A549 (cell line): Measurements from ENCODE around the gene RTEL1. TPM values are rescaled to one million over a fixed set of nuclear protein-coding genes. Genes with fewer than 3 reads are reported as not detected.
A peak's percentile ranks its signal among the peaks of the same experiment; 100 is the strongest.

Experiments
- ATAC-seq, 2 experiments: fragments of 200-7000 bp in 1 of 2; fragments of >200 bp in 1 of 2; cut with Nextera tagmentation in 1 of 2; cut with Tn5 transposase in 1 of 2; 3 replicates each; pipeline versions ENCODE4 v1.8.0 to v1.9.1; 2018 to 2020; ENCODE audit warnings: mild to moderate bottlenecking in 1 of 2, moderate library complexity in 1 of 2
- CTCF ChIA-PET: fragments of 300-600 bp; sonication (Branson Sonifier 250); formaldehyde crosslinking; extraction: SDS; loops from one replicate; lab custom pipeline; 2021; ENCODE audit warnings: antibody characterized with exemption, inconsistent platforms; lab: Yijun Ruan, JAX
- POLR2A ChIA-PET: fragments of 350-600 bp; formaldehyde crosslinking; extraction: SDS; loops from one replicate; lab custom pipeline; 2021; ENCODE audit warnings: antibody characterized with exemption, inconsistent platforms; lab: Yijun Ruan, JAX
- DNase-seq, 2 experiments: peaks; one replicate each; pipeline versions ENCODE4 v3.0.0 to v3.0.0-alpha.2; 2011 to 2016; ENCODE audit warnings: low read depth in 1 of 2, low spot score in 1 of 2
- FAIRE-seq: peaks from 2 replicates; lab custom pipeline; 2011; peaks lifted over from hg19 to GRCh38; lab: Jason Lieb, UNC
- H3K27ac ChIP-seq, 2 experiments: fragments of >200 bp; sonication (Bioruptor Twin); formaldehyde crosslinking; 3 replicates each; pipeline ENCODE4 v1.5.1; 2016 to 2017
- H3K4me1 ChIP-seq: fragments of >200 bp; sonication (Bioruptor Twin); formaldehyde crosslinking; 3 replicates; pipeline ENCODE4 v1.6.1; 2016
- H3K4me2 ChIP-seq: fragments of >200 bp; sonication (Bioruptor Twin); formaldehyde crosslinking; 3 replicates; pipeline ENCODE4 v1.6.1; 2016
- H3K4me3 ChIP-seq: fragments of >200 bp; sonication (Bioruptor Twin); formaldehyde crosslinking; 3 replicates; pipeline ENCODE4 v1.5.1; 2016
- H3K9me3 ChIP-seq: fragments of >200 bp; sonication (Bioruptor Twin); formaldehyde crosslinking; 3 replicates; pipeline ENCODE4 v1.6.1; 2016
- ATOH8 ChIP-seq: fragments of 250-450 bp; sonication (Bioruptor Pico); IDR thresholded peaks from 2 replicates; pipeline ENCODE4 v1.5.0; 2020; ENCODE audit warnings: low read depth, mild to moderate bottlenecking, moderate library complexity
- CHD4 ChIP-seq: fragments of 200-600 bp; sonication (generic); IDR thresholded peaks from 2 replicates; pipeline ENCODE4 v1.6.1; 2016; ENCODE audit warnings: antibody characterized with exemption, mild to moderate bottlenecking, borderline replicate concordance
- EP300 ChIP-seq, 2 experiments: fragments of >200 bp; sonication (Bioruptor Twin); formaldehyde crosslinking; IDR thresholded peaks; 2 replicates in 1 of 2; 3 replicates in 1 of 2; pipeline ENCODE4 v1.6.1; 2016 to 2017
- FOXS1 ChIP-seq: fragments of 250-450 bp; sonication (Bioruptor Pico); IDR thresholded peaks from 2 replicates; pipeline ENCODE4 v1.5.0; 2020; ENCODE audit warnings: mild to moderate bottlenecking, moderate library complexity
- GATA3 ChIP-seq: IDR thresholded peaks from 2 replicates; pipeline ENCODE4 v1.6.1; 2012; ENCODE audit warnings: borderline replicate concordance
- HOXA7 ChIP-seq: fragments of 250-450 bp; sonication (Bioruptor Pico); IDR thresholded peaks from 2 replicates; pipeline ENCODE4 v1.5.0; 2020; ENCODE audit warnings: mild to moderate bottlenecking, moderate library complexity
- KDM5A ChIP-seq: fragments of 200-600 bp; sonication (generic); IDR thresholded peaks from 2 replicates; pipeline ENCODE4 v1.6.1; 2016; ENCODE audit warnings: antibody characterized with exemption, mild to moderate bottlenecking
- MAX ChIP-seq: IDR thresholded peaks from 2 replicates; pipeline ENCODE4 v1.6.1; 2012
- MAZ ChIP-seq: fragments of 150-350 bp; IDR thresholded peaks from 2 replicates; pipeline ENCODE4 v1.6.1; 2014; ENCODE audit warnings: antibody characterized with exemption, low read depth, low read length, borderline replicate concordance
- NFE2L2 ChIP-seq: fragments of 150-350 bp; conservative IDR thresholded peaks from 2 replicates; pipeline ENCODE4 v1.6.1; 2014; ENCODE audit warnings: low read length
- POLR2A ChIP-seq: IDR thresholded peaks from 2 replicates; pipeline ENCODE4 v1.6.1; 2012; ENCODE audit warnings: mild to moderate bottlenecking, low read length
- POLR2AphosphoS2 ChIP-seq: conservative IDR thresholded peaks from 2 replicates; pipeline ENCODE4 v1.6.1; 2012; ENCODE audit warnings: low read length, improper control_type of control experiment, inconsistent platforms
- RAD21 ChIP-seq, 2 experiments: fragments of >200 bp in 1 of 2; sonication (Bioruptor Twin) in 1 of 2; formaldehyde crosslinking in 1 of 2; IDR thresholded peaks in 1 of 2; conservative IDR thresholded peaks in 1 of 2; 2 replicates in 1 of 2; 3 replicates in 1 of 2; pipeline ENCODE4 v1.6.1; 2012 to 2018; ENCODE audit warnings: inconsistent platforms in 1 of 2
- REST ChIP-seq: fragments of 200-600 bp; sonication (generic); IDR thresholded peaks from 2 replicates; pipeline ENCODE4 v1.6.1; 2016; ENCODE audit warnings: antibody characterized with exemption, mild to moderate bottlenecking, moderate library complexity
- SMC3 ChIP-seq: fragments of >200 bp; sonication (Bioruptor Twin); formaldehyde crosslinking; IDR thresholded peaks from 3 replicates; pipeline ENCODE4 v1.6.1; 2018; ENCODE audit warnings: inconsistent platforms
- TFCP2L1 ChIP-seq: fragments of 250-450 bp; sonication (Bioruptor Pico); IDR thresholded peaks from 2 replicates; pipeline ENCODE4 v1.5.0; 2021; ENCODE audit warnings: mild to moderate bottlenecking
- ZNF302 ChIP-seq: fragments of 250-450 bp; sonication (Bioruptor Pico); IDR thresholded peaks from 2 replicates; pipeline ENCODE4 v1.9.0; 2021; ENCODE audit warnings: inconsistent platforms, mild to moderate bottlenecking, moderate library complexity
- whole genome bisulfite sequencing: methylation state at CpG from one replicate; pipeline ENCODE4 v1.1.6; 2017; ENCODE audit errors: missing lambda C conversion rate; 5-methylcytosine and 5-hydroxymethylcytosine counted together
- polyA plus RNA-seq, 4 experiments: library from polyadenylated mRNA; depleted of rRNA in 3 of 4; stranded (reverse); fragments of >200 nt; fragmentation: RNase III in 1 of 4; extraction: RNeasy Plus Mini Kit Qiagen cat#74134 plus additional on column Dnase treatment in 1 of 4; gene quantifications; 2 replicates in 3 of 4; 3 replicates in 1 of 4; pipeline ENCODE4 v1.2.3, GENCODE V29; 2011 to 2017
- TF ChIP-seq, protein P1 (sequence below): fragments of >200 bp; sonication (Bioruptor Twin); formaldehyde crosslinking; IDR thresholded peaks from 3 replicates; pipeline ENCODE4 v1.6.1; 2016
- TF ChIP-seq, protein P2 (sequence below): IDR thresholded peaks from 2 replicates; pipeline ENCODE4 v1.6.1; 2012; ENCODE audit warnings: low read depth, borderline replicate concordance

The RTEL1 gene
- polyA plus RNA-seq, 2 of the 4 experiments (the other 2 are of a cell fraction), result 11.3 to 12.6 TPM

GRCh38 chr20:63686492-63687321 lies 28.6 kb downstream of the RTEL1 start:
- 62% methylated on average over 41 of the region's 45 CpGs for WGBS
- FAIRE-seq, result no peak
- H3K4me2 ChIP-seq, result peak overlapping the region; percentile 26
- peak overlapping the region; percentile 47 to 83 for H3K27ac ChIP-seq
- DNase-seq, result peak in 1 of 2 experiments; percentile 69
- peaks cover 47% of the 10 kb centered on the region for H3K4me1 ChIP-seq
- ChIA-PET CTCF (interaction anchor here (0.8 kb wide), 2 partner anchors 11 to 149 kb away, joined by 3 read pairs; no protein-coding TSS in a partner anchor), POLR2A (interaction anchor here (0.6 kb wide), 2 partner anchors 12 to 178 kb away, joined by 3 read pairs; partner anchors contain the start of gene TPD52L2)
- TF ChIP-seq ZNF302 (CRISPR knock-in tag) (no peak), GATA3 (no peak; the same call in 1 of the 2 replicates), ATOH8 (CRISPR knock-in tag) (no peak), CHD4 (no peak), RAD21 (conservative IDR thresholded peaks at IDR 0.05 in 1 of 2, IDR thresholded peaks at IDR 0.05 in 1 of 2) (no peak), MAZ (no peak), MAX (peak; percentile 34), REST (no peak), POLR2A (peak; percentile 19; the same call in 1 of the 2 replicates), FOXS1 (no peak), EP300 (IDR thresholded peaks at IDR 0.05) (peak in 1 of 2 experiments; percentile 19; a peak in 1 of 5 replicates)
- TF ChIP-seq, protein P1, sequence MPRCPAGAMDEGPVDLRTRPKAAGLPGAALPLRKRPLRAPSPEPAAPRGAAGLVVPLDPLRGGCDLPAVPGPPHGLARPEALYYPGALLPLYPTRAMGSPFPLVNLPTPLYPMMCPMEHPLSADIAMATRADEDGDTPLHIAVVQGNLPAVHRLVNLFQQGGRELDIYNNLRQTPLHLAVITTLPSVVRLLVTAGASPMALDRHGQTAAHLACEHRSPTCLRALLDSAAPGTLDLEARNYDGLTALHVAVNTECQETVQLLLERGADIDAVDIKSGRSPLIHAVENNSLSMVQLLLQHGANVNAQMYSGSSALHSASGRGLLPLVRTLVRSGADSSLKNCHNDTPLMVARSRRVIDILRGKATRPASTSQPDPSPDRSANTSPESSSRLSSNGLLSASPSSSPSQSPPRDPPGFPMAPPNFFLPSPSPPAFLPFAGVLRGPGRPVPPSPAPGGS, result no peak
- peak in 1 of 2 experiments; percentile 7; a peak in 3 of 6 replicates for ATAC-seq
- H3K4me3 ChIP-seq, result no peak overlapping the region
- H3K9me3 ChIP-seq, result no peaks in the 10 kb centered on the region

- ATAC-seq (no peak), FAIRE-seq (no peak), DNase-seq (no peak)
- Histone ChIP-seq H3K4me1 (peaks cover 45% of the 10 kb centered on the region), H3K4me2 (peak overlapping the region; percentile 26; the same call in 2 of the 3 replicates), H3K4me3 (no peak overlapping the region), H3K27ac (peak overlapping the region; percentile 21 to 83; a peak in 4 of 6 replicates), H3K9me3 (no peaks in the 10 kb centered on the region)
- TF ChIP-seq, protein P2, sequence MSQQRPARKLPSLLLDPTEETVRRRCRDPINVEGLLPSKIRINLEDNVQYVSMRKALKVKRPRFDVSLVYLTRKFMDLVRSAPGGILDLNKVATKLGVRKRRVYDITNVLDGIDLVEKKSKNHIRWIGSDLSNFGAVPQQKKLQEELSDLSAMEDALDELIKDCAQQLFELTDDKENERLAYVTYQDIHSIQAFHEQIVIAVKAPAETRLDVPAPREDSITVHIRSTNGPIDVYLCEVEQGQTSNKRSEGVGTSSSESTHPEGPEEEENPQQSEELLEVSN, result no peak
- TF ChIP-seq SMC3 (no peak), HOXA7 (CRISPR knock-in tag) (no peak), POLR2AphosphoS2 (no peak), KDM5A (no peak), NFE2L2 (no peak), ATOH8 (CRISPR knock-in tag) (no peak), TFCP2L1 (CRISPR knock-in tag) (no peak)
- TF ChIP-seq, protein P1, result no peak
- CTCF ChIA-PET, result interaction anchor here (0.6 to 2.8 kb wide), 5 partner anchors 10 to 176 kb away, joined by 3 to 8 read pairs (median 3); partner anchors contain the start of gene PTK6
- POLR2A ChIA-PET, result interaction anchor here (0.6 to 0.9 kb wide), 2 partner anchors 11 to 177 kb away, joined by 3 read pairs; partner anchors contain the start of gene TPD52L2
- 97% methylated on average over 12 of the region's 29 CpGs for WGBS
Observed at GRCh38 chr20:63687419-63688178, 29.5 kb downstream of the RTEL1 start.
